Smooth muscle cell (in vitro differentiated cells): ENCODE results near the gene ZNF780A. TPM values are rescaled to one million over a fixed set of nuclear protein-coding genes. Genes with fewer than 3 reads are reported as not detected.

Experiments used
- DNase-seq: peaks from one replicate; lab custom pipeline; 2025; ENCODE audit not compliant: unreplicated experiment; lab: John Stamatoyannopoulos, UW
- H2AFZ ChIP-seq: fragments of 200-600 bp; sonication (generic); 2 replicates; pipeline ENCODE4 v1.6.0; 2016; ENCODE audit warnings: antibody characterized with exemption, low read depth, mild to moderate bottlenecking
- H3F3A ChIP-seq: fragments of 200-600 bp; sonication (generic); 2 replicates; pipeline ENCODE4 v1.6.0; 2017; ENCODE audit warnings: antibody characterized with exemption, low read depth
- H3K27ac ChIP-seq: fragments of 200-600 bp; sonication (generic); 2 replicates; pipeline ENCODE4 v1.5.1; 2016; ENCODE audit warnings: low read depth, mild to moderate bottlenecking
- H3K27me3 ChIP-seq: fragments of 200-600 bp; sonication (generic); 2 replicates; pipeline ENCODE4 v1.6.1; 2016; ENCODE audit warnings: low read depth, mild to moderate bottlenecking
- H3K36me3 ChIP-seq: fragments of 200-600 bp; sonication (generic); 2 replicates; pipeline ENCODE4 v1.5.1; 2016; ENCODE audit warnings: low read depth
- H3K4me1 ChIP-seq: fragments of 200-600 bp; sonication (generic); 2 replicates; pipeline ENCODE4 v1.5.1; 2016; ENCODE audit warnings: low read depth
- H3K4me2 ChIP-seq: fragments of 200-600 bp; sonication (generic); 2 replicates; pipeline ENCODE4 v1.6.0; 2016; ENCODE audit warnings: mild to moderate bottlenecking
- H3K4me3 ChIP-seq: fragments of 200-600 bp; sonication (generic); 2 replicates; pipeline ENCODE4 v1.5.1; 2016; ENCODE audit warnings: mild to moderate bottlenecking
- H3K79me2 ChIP-seq: fragments of 200-600 bp; sonication (generic); 2 replicates; pipeline ENCODE4 v1.6.0; 2016; ENCODE audit warnings: low read depth, mild to moderate bottlenecking
- H3K9ac ChIP-seq: fragments of 200-600 bp; sonication (generic); 2 replicates; pipeline ENCODE4 v1.6.0; 2016; ENCODE audit warnings: low read depth
- H3K9me3 ChIP-seq: fragments of 200-600 bp; sonication (generic); replicated peaks from 2 replicates; pipeline ENCODE4 v1.5.1; 2016; ENCODE audit warnings: low read depth
- H4K20me1 ChIP-seq: fragments of 200-600 bp; sonication (generic); 2 replicates; pipeline ENCODE4 v1.6.0; 2016; ENCODE audit warnings: low read depth
- WGBS: methylation state at CpG from one replicate; pipeline ENCODE4 v1.1.7; 2016; ENCODE audit warnings: low lambda C conversion rate; 5-methylcytosine and 5-hydroxymethylcytosine counted together
- polyA plus RNA-seq: library from polyadenylated mRNA; unstranded; fragments of >200 nt; fragmentation: Nextera tagmentation; extraction: Ambion mirVana; gene quantifications from 2 replicates; pipeline ENCODE4 v1.2.1, GENCODE V29; 2016
- total RNA-seq: library from RNA; depleted of rRNA; stranded (reverse); fragments of >200 nt; gene quantifications from 2 replicates; pipeline ENCODE4 v1.2.3, GENCODE V29; 2014
- TF ChIP-seq, protein P1 (sequence below): fragments of 200-600 bp; sonication (generic); IDR thresholded peaks from 2 replicates; pipeline ENCODE4 v1.5.1; 2017; ENCODE audit warnings: borderline replicate concordance, mild to moderate bottlenecking, antibody characterized with exemption; ENCODE audit not compliant: insufficient read depth, poor library complexity, severe bottlenecking

Gene ZNF780A
- total and polyA plus RNA-seq, 2 experiments from 2014 or later: 4.4 to 5.2 TPM

DNA sequence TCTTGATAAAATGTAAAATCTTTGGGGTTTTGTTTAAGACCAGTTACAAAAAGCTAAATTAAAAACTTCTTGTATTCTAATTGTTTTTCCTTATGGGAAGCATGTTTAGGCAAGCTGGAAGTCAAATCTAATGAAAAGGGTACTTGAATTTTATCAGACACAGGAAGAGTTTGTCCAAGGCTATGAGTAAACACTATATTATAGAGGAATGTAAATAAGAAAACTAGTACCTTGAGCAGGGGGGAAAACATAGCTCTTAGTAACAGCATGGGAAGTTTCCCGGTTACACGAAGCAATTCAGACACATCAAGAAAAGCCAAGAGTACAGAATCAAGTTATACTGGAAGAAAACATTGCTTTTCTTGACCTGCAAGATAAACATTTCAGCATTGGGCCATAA is 19.8 kb upstream of the ZNF780A start:
- Histone ChIP-seq H2AFZ (no peak overlapping the region), H3K9me3 (no peaks in the 10 kb centered on the region), H3K4me3 (no peak overlapping the region), H3K27me3 (no peaks in the 10 kb centered on the region), H3K9ac (no peak overlapping the region), H3K27ac (no peak overlapping the region), H3F3A (no peaks in the 10 kb centered on the region), H3K79me2 (no peaks in the 10 kb centered on the region), H3K36me3 (no peaks in the 10 kb centered on the region), H4K20me1 (no peaks in the 10 kb centered on the region), H3K4me2 (no peak overlapping the region), H3K4me1 (no peaks in the 10 kb centered on the region)
- DNase-seq: no peak
- TF ChIP-seq, protein P1, sequence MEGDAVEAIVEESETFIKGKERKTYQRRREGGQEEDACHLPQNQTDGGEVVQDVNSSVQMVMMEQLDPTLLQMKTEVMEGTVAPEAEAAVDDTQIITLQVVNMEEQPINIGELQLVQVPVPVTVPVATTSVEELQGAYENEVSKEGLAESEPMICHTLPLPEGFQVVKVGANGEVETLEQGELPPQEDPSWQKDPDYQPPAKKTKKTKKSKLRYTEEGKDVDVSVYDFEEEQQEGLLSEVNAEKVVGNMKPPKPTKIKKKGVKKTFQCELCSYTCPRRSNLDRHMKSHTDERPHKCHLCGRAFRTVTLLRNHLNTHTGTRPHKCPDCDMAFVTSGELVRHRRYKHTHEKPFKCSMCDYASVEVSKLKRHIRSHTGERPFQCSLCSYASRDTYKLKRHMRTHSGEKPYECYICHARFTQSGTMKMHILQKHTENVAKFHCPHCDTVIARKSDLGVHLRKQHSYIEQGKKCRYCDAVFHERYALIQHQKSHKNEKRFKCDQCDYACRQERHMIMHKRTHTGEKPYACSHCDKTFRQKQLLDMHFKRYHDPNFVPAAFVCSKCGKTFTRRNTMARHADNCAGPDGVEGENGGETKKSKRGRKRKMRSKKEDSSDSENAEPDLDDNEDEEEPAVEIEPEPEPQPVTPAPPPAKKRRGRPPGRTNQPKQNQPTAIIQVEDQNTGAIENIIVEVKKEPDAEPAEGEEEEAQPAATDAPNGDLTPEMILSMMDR: no peak
- 86% methylated on average over 2 of the region's 2 CpGs for WGBS

DNA sequence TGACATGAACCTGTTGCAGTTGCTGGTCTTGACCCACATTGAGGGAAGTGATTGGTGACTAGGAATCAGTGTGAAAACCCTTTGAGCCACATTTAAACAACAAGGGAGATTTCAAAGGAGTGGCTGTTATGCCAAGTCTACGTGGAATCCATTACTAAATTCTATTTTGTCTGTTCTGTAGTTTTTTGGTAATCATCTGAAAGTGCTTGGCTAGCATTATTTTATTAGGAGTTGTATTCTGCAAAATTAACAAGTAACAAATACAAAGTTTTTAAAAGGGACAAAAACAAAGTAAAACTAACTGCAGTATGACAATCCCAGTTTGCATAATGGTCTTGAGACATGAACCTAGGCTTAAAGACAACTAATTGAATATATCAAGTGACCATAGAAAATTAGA is 14.0 kb upstream of the ZNF780A start:
- no peak for DNase-seq
- Histone ChIP-seq H4K20me1 (no peaks in the 10 kb centered on the region), H2AFZ (no peak overlapping the region), H3K9ac (no peak overlapping the region), H3K4me2 (no peak overlapping the region), H3K4me3 (no peak overlapping the region), H3K27me3 (no peaks in the 10 kb centered on the region), H3K9me3 (no peaks in the 10 kb centered on the region), H3K36me3 (no peaks in the 10 kb centered on the region), H3K79me2 (no peaks in the 10 kb centered on the region), H3K4me1 (no peaks in the 10 kb centered on the region), H3K27ac (no peak overlapping the region), H3F3A (no peaks in the 10 kb centered on the region)
- TF ChIP-seq, protein P1: no peak
- WGBS: 44% methylated on average over 1 of the region's 1 CpG

DNA sequence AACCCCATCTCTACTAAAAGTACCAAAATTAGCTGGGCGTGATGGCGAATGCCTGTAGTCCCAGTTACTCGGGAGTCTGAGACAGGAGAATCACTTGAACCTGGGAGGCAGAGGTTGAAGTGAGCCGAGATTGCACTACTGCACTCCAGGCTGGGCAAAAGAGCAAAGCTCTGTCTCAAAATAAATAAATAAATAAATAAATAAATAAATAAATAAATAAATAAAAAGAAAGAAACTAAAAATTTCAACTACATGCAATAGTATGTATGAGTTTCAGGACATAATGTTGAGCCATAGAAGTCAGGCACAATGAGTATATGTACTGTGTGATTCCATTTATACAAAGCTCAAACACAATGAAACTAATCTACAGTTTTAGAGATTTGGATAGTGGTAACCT is 12.9 kb upstream of the ZNF780A start:
- Histone ChIP-seq H3F3A (no peaks in the 10 kb centered on the region), H3K4me3 (no peak overlapping the region), H3K4me1 (no peaks in the 10 kb centered on the region), H2AFZ (no peak overlapping the region), H3K27ac (no peak overlapping the region), H3K27me3 (no peaks in the 10 kb centered on the region), H3K4me2 (no peak overlapping the region), H4K20me1 (no peaks in the 10 kb centered on the region), H3K9me3 (no peaks in the 10 kb centered on the region), H3K79me2 (no peaks in the 10 kb centered on the region), H3K36me3 (no peaks in the 10 kb centered on the region), H3K9ac (no peak overlapping the region)
- 90% methylated on average over 4 of the region's 4 CpGs for WGBS
- TF ChIP-seq, protein P1: no peak
- no peak for DNase-seq

DNA sequence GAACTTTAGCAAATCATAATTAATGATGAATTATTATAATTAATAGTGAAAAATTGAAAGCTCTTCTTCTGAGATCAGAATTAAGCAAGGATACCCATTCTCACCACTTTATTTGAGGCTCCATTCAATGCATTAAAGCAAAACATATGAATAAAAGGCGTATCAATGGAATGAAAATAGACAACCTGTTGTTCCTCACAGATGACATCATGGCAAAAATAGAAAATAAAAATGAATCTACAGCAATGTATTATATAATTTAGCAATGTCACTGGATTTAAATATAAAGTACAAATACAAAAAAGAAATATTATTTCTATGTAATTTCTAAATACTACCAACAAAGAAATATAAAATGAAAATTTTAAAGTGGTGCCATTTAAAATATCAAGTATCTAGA is 11.1 kb upstream of the ZNF780A start:
- 91% methylated on average over 1 of the region's 1 CpG for WGBS
- Histone ChIP-seq H3K4me1 (no peaks in the 10 kb centered on the region), H2AFZ (no peak overlapping the region), H3K36me3 (no peaks in the 10 kb centered on the region), H3F3A (no peaks in the 10 kb centered on the region), H3K9me3 (no peaks in the 10 kb centered on the region), H4K20me1 (no peaks in the 10 kb centered on the region), H3K4me3 (no peak overlapping the region), H3K27me3 (no peaks in the 10 kb centered on the region), H3K27ac (no peak overlapping the region), H3K4me2 (no peak overlapping the region), H3K9ac (no peak overlapping the region), H3K79me2 (no peaks in the 10 kb centered on the region)
- TF ChIP-seq, protein P1: no peak
- DNase-seq: no peak
